ENCODE measurements around the gene RIMOC1.

Gene RIMOC1

DNA sequence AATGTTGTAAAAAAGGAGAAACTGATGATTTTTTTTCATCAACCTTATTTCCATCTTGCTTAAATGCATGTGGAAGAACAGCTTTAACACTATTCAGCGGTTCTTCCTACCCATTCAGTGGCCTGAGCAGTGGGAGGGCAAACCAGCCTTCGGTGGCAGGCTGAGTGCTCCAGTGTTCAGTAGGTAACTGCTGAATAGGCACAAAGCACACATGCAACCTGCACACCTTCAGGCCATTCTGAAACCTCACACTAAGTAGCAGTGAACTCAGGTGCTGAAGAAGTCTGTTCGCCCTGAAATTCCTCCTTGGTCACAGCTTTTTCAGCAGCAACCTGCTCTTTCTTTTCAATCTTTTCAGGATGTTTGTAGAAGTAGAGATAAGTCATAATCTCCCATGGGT is 47.1 kb downstream of the RIMOC1 start:
- Histone ChIP-seq H3K9me3 (no peaks in the 10 kb centered on the region), H3K27ac (no peak overlapping the region), H3K36me3 (no peaks in the 10 kb centered on the region), H3K27me3 (no peaks in the 10 kb centered on the region), H3K4me2 (no peak overlapping the region), H4K20me1 (no peaks in the 10 kb centered on the region), H3K9ac (no peak overlapping the region), H3K4me3 (no peak overlapping the region), H3K4me1 (no peaks in the 10 kb centered on the region)
- TF ChIP-seq Cebpa-rat (IDR thresholded peaks at IDR 0.05) = no peak
